UCSD-AML1 (cell line): ENCODE data around the gene CAPN11.

Experiments
- DNase-seq: peaks from one replicate; lab custom pipeline; 2025; ENCODE audit not compliant: unreplicated experiment; lab: John Stamatoyannopoulos, UW

Gene CAPN11

GRCh38 chr6:44158770-44159228 is at the start of gene CAPN11:
TSS of gene CAPN11 (plus strand) at chr6:44158820. CDS start at chr6:44158849, 29 bp downstream.
- DNase-seq: no peak

DNA sequence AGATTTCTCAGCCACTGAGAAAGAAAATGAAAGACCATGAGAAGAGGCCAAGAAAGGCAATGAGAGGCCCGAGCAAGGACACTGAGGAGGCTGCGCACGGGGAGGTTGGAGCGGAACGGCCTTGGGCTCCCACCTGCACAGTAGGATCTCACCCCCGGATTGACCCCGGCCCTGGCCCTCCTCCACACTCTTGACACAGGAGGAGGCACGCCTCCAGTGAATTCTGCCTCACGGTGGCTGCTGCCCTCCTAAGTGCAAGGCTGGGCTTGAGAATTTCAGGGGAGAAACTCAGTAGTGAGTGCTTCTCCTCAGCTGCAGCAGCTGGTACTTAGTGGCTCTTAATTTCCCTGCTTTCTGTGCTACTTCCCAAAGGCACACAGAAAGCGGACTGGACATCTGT is 49.4 kb upstream of the CAPN11 start:
- no peak for DNase-seq

- DNase-seq: no peak
These were observed 48.5 kb upstream of the CAPN11 start for GRCh38 chr6:44110005-44110676.

- no peak for DNase-seq
These were observed 47.7 kb upstream of the CAPN11 start for GRCh38 chr6:44110966-44111365.

DNA sequence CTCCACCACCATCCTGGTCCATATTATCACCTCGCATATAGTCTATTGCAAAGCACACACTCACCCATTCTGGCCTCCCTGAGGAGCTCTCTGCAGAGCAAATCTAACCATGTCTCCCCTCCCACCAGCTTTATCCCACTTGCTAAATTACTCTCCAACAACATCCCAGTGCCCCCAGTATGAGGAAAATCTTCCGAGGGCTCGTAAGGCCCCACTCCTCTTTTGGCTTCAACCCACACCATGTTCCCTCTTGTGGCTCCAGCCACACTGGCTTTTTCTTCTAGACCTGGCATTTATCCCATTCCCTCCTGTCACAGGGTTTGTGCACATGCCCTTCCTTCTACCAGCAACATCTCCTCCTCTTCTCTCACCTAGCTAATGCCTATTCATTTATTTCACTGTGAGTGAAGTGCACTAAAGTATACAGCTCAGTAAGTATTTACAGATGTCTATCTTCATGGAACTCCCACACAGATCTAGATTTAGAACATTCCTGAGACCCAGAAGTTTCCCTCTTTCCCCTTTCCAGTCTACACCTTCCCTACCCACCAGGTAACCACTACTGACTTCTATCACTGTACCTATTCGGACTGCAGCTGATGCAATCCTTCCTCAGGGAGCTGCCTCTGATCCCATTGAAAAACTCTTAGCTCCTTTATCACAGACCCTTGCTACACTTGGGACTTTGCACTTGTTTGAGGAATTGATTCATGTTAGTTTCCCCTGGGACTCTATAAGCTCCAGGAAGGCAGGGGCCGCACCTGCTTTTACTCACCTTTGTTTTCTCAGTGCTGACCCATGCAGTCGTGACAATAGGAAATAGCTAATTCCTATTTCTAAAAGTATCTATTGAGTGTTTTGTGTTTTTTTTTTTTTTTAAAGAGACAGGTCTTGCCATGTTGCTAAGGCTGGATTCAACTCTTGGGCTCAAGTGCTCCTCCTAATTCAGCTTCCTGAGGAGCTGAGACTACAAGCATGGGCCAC is 46.9 kb upstream of the CAPN11 start:
- no peak for DNase-seq

DNA sequence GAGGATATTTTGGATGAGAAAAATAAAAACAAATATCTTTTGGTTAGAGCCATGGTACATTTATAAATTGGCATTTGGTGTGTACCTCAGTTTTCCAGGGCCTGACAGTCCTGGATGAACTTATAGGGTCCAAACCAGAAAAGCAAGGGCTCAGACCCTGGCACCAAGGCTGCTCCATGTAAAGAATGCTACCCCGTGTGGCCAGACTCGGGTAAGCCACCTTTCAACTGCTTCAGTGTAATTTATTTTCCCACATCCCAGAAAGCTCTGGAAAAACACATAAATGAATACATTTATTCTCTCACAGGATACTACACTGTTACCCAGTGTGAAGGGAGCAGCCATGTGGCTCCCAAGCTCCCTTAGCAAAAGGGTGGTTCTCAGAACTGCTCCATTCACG is 45.2 kb upstream of the CAPN11 start:
- no peak for DNase-seq

DNA sequence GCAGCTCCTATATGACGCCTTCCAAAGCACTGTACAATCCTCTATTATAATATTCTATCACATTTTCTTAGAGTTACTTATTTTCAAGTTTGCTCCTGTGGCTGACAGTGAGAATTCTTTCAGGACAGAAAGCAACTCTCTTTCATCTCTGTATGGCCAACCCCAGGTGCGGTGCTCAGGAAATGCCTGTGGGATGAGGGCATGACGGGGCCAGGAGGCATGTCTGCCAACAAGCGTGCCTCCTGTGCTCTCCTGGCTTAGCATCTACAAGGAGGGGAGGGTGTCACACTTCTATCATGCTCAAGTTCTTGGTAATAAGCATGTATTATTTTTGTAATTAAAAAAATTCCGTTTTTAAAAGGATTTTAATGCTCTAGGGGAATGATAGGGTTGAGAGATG is 42.8 kb upstream of the CAPN11 start:
- no peak for DNase-seq

DNA sequence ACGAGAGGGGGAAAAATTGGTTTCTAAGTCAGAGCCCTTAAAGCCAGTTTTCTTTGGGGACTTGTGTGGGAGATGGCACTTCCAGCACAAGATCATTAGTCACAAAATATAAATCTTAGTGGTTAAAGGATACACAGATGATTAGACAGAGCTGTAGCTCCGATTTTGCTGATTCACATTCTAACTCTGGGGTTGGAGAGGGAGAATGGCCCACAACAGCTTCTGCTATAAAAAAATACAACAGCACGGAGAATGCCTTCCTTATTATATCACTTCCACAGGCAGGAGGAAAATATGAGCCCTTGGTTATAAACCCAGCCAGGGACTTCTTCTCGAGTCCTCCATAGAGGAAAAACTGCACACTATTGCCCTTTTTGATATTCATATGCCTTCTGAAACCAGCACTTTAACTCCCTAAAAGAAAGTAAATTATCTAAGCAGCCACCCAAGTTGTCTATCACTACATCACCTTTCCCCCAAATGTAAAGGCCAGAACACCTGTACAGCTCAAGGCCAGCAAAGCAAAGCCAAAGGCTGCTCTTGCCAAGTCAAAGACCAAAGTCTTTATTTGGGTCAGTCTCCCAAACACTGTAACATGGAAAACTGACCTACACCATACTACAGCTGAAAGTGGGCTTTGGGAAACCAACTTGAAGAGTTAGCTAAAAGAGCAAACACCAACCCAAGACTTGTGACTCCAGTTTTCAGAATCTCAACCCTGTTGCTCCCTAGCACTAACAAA is 41.8 kb upstream of the CAPN11 start:
- no peak for DNase-seq

DNA sequence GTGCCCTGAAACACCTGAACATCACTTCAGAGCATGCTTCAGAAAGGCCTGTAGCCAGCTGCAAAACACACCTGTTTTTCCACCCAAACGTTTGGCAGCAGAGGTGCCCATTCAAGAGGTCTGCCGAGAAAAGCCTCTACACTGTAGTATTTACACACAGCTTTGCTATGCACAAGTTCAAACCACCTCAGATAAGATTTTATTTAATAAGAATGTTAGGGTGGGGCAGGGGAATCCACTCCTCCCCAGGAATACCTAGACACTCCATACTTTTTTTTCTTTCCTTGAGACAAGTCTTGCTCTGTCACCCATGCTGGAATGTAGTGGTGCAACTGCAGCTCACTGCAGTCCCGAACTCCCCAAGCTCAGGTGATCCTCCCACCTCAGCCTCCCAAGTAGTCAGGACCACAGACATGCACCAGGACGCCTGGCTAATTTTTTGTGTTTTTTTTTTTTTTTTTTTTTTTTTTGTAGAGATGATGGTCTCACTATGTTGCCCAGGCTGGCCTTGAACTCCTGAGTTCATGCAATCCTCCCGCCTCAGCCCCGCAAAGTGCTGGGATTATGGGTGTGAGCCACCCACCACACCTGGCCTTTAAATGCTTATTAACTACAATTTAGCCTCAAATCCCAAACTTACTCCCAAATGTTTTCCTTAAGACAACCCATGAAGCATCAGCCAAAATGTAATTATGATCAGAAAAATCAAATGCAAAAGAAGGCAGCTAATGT is 41.1 kb upstream of the CAPN11 start:
- no peak for DNase-seq

DNA sequence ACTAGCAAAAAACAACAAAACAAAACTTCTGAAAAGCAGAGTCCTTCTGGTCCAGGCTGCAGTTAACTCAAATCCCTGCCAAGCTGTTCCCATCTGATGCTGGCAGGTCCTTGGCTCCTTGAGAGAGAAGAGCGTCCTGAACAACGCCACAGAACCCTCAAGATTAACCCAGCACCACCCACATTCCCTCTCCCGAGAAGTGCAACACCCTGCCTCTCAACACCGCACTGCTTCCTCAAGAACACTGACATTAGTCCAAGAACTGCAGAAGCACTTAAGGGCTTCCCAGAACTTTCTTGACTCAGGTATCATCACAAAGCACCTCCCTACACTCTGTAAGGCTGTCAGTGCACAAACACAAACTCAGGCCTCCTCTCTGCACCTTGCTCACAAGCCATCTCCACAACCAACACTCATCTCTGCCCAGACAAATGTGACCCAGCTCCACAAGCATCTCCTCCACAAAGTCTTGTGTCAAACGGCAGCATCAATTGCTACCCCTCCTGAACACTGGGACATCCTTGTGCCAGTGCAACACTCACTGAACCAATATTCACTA is 38.8 kb upstream of the CAPN11 start:
- no peak for DNase-seq

- no peak for DNase-seq
These were observed 37.8 kb upstream of the CAPN11 start for GRCh38 chr6:44120692-44121443.

DNA sequence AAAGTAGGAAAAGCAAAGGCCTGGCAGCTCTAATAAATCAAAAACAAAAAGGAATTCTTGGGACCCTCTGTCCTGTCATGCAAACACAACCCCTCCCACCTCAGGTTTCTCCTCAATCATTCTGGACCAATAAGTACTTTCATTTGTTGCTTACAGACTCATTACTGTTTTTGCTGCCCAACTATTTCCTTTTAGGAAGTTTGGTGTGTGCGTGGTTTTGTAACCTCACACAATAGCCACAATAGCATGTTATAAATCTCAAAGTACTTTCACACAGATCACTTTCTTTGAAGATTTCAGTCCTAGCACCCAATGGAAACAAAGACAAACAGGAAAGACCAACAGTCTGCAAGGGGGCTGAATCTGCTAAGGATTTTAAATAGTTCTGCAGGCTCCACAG is 35.8 kb upstream of the CAPN11 start:
- DNase-seq: no peak

DNA sequence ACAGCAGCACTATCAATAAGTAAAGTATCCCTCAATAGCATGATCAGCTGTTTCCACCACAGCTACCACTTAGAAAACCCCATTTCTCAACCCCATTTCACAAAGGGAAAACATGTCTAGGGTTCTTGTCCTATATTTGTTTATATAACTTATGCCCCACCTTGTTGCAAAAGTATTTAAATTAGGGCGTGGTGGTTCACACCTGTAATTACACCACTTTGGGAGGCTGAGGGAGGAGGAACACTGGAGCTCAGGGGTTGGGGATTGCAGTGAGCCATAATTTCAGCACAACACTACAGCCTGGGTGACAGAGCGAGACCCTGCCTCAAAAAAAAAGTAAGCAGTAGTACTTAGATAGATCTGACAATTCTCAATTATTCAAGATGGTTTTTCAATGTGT is 35.1 kb upstream of the CAPN11 start:
- no peak for DNase-seq

DNA sequence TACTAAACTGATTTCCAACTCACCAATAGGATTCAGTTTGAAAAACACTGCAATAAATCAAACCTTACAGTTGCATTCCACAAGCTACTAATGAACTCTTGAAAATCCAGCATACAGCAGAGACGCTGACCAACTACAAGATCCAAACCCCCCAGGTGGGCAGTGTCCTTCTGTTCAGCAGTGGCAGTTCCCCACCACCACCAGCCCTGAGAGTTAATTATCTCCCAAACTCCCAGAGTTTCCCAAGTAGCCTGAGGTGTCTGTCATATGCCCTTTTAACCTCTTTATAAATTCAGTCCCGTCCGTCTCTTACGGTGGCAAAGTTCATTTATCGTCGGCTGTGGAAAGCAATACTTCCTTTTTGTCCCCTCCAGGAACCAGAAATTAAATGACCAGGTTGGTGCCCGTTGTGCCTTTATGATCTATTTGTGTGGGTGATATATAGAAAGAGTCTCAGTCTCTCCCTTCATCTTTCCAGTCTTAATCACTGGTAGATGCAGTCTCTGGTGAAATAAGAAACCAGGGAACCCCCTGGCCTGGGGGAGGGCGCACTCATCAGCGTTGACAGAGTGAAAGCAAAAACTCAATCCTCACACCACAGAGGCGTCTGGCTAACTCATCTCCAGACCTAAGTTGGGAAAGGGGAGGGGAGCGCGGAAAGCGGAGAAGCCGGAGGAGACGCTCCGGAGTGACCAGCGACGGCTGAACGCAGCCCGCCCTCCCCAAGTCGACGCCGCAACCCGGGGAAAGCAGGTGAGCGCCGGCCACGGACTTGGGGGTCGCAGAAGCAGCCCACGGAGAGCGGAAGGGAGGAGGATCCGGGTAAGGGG is 32.1 kb upstream of the CAPN11 start:
- peak; percentile 52 for DNase-seq

- peak; percentile 90 for DNase-seq
These were observed 31.2 kb upstream of the CAPN11 start, which contains the start of the genes MRPL14 and TMEM63B for GRCh38 chr6:44127186-44128019. TSS of gene MRPL14 (minus strand) at chr6:44127452. CDS start at chr6:44116611, 10,841 bp downstream. TSS of gene TMEM63B (plus strand) at chr6:44127554. CDS start at chr6:44134585, 7,031 bp downstream.

DNA sequence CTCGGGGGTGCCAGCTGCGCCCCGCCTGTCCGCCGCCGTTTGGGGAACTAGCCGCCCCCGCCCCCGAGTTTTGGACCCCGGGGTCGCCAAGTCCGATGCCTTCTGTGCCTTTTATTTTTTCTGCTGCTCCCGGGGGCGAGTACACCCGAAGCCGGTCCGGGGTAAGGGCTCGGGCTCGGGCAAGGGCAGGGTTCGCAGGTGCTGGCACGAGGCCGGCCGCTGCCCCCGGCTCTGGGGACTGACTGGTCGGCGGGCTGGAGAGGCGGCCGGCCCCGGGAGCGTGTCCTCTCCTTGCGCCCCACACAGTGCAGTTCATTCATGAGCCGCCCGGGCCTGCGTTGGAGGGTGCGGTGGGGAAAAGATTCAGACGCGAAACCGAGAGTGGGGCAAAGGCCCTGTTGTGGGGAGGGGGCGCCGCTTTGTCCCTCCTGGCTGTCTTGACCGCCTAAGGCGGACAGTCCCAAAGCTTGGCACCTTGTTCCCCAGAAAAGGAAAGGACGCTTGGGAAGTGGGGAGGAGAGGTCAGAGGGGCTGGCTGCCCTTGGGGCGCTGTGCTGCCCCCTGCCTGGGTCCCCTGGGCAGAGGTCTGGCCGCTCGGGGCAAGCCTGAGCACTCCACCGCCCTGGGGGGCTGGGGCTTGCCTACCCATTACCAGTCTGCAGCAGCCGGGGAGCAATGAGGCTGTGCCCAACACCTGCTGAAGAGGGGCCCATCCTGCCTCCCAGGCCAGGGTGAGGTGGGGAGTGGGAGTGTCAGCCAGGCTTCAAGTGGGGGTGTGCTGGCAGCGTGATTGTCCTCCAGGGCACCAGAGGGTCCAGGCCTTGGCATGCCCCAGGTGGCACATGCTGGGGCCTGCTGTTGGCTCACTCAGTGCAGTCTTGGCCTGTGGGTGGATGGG is 30.4 kb upstream of the CAPN11 start:
- DNase-seq: no peak

- DNase-seq: peak; percentile 44
These were observed 28.7 kb upstream of the CAPN11 start for GRCh38 chr6:44129841-44130322.
